Naive thymus-derived CD4-positive, alpha-beta T cell (primary cell): Measurements from ENCODE around the gene MRPL24. TPM values are rescaled to one million over a fixed set of nuclear protein-coding genes. Genes with fewer than 3 reads are reported as not detected.

Experiments used
- ATAC-seq: fragments of 150-1000 bp; cut with Tn5 transposase; 2 replicates; pipeline ENCODE4 v1.10.0; 2021; ENCODE audit warnings: mild to moderate bottlenecking, moderate library complexity
- CTCF ChIA-PET: fragments of 350-600 bp; sonication (Branson Sonifier 250); formaldehyde crosslinking; loops from one replicate; lab custom pipeline; 2021; ENCODE audit warnings: antibody characterized with exemption; lab: Charles Lee
- POLR2A ChIA-PET: fragments of 350-600 bp; sonication (Branson Sonifier 250); formaldehyde crosslinking; loops from one replicate; lab custom pipeline; 2021; ENCODE audit warnings: antibody characterized with exemption, inconsistent platforms; lab: Charles Lee
- DNase-seq, 9 donors: peaks; one replicate each; pipeline versions ENCODE4 v3.0.0 to v3.0.0-alpha.2; 2020 to 2022; ENCODE audit warnings: mixed read lengths in 1 of 9
- H3K27ac ChIP-seq: one replicate; pipeline ENCODE4 v1.7.0; 2013; ENCODE audit warnings: mild to moderate bottlenecking, low read depth, low read length, moderate library complexity
- H3K27me3 ChIP-seq, 2 donors: one replicate each; pipeline ENCODE4 v1.7.0; 2013; ENCODE audit warnings: low read length in 2 of 2, mild to moderate bottlenecking in 2 of 2, moderate library complexity in 2 of 2; ENCODE audit not compliant: control insufficient read depth in 2 of 2, insufficient read depth in 2 of 2
- H3K36me3 ChIP-seq, 3 experiments: 1 replicate in 2 of 3; 2 replicates in 1 of 3; pipeline ENCODE4 v1.7.0; 2013; ENCODE audit warnings: low read length in 3 of 3, mild to moderate bottlenecking in 3 of 3, moderate library complexity in 1 of 3; ENCODE audit not compliant: insufficient read depth in 3 of 3, control insufficient read depth in 2 of 3
- H3K4me1 ChIP-seq, 2 donors: one replicate each; pipeline ENCODE4 v1.7.0; 2013; ENCODE audit warnings: low read length in 2 of 2, mild to moderate bottlenecking in 2 of 2, moderate library complexity in 1 of 2; ENCODE audit not compliant: control insufficient read depth in 2 of 2, insufficient read depth in 2 of 2
- H3K4me3 ChIP-seq: 2 replicates; pipeline ENCODE4 v1.7.0; 2013; ENCODE audit warnings: mild to moderate bottlenecking, low read length
- H3K9me3 ChIP-seq, 3 experiments: 1 replicate in 2 of 3; 2 replicates in 1 of 3; pipeline ENCODE4 v1.7.0; 2013; ENCODE audit warnings: low read length in 3 of 3; ENCODE audit not compliant: control insufficient read depth in 2 of 3
- H3K27ac Mint-ChIP-seq, 9 donors: one replicate each; pipeline ENCODE4 v1.8.0; 2020 to 2022; ENCODE audit warnings: mixed read lengths in 9 of 9, mild to moderate bottlenecking in 8 of 9, moderate library complexity in 5 of 9, inconsistent platforms in 2 of 9
- H3K27me3 Mint-ChIP-seq, 5 donors: one replicate each; pipeline ENCODE4 v1.8.0; 2021 to 2022; ENCODE audit warnings: mixed read lengths in 5 of 5, mild to moderate bottlenecking in 1 of 5
- H3K36me3 Mint-ChIP-seq, 5 donors: one replicate each; pipeline ENCODE4 v1.8.0; 2020 to 2022; ENCODE audit warnings: mixed read lengths in 5 of 5, mild to moderate bottlenecking in 3 of 5, inconsistent platforms in 1 of 5
- H3K4me1 Mint-ChIP-seq, 7 donors: one replicate each; pipeline ENCODE4 v1.8.0; 2020 to 2022; ENCODE audit warnings: mixed read lengths in 7 of 7, mild to moderate bottlenecking in 3 of 7, inconsistent platforms in 1 of 7
- H3K4me3 Mint-ChIP-seq, 10 donors: one replicate each; pipeline ENCODE4 v1.8.0; 2020 to 2022; ENCODE audit warnings: mild to moderate bottlenecking in 10 of 10, mixed read lengths in 10 of 10, moderate library complexity in 6 of 10, inconsistent platforms in 2 of 10
- H3K9me3 Mint-ChIP-seq, 11 donors: one replicate each; pipeline ENCODE4 v1.8.0; 2020 to 2022; ENCODE audit warnings: mixed read lengths in 11 of 11, mild to moderate bottlenecking in 4 of 11, inconsistent platforms in 1 of 11, moderate library complexity in 1 of 11
- intact Hi-C, 2 donors: fragments of 100-400 bp; cut with micrococcal nuclease; formaldehyde crosslinking; loops; one replicate each; pipeline ENCODE4 v1.15.1; 2023
- polyA plus RNA-seq, 2 donors: library from polyadenylated mRNA; unstranded; fragments of 300-500 nt; fragmentation: Illumina TruSeq; gene quantifications; one replicate each; pipeline ENCODE4 v1.2.3, GENCODE V29; 2021
- total RNA-seq, 6 experiments: library from RNA in 5 of 6; stranded (reverse) in 5 of 6; gene quantifications; 1 replicate in 5 of 6; 2 replicates in 1 of 6; pipeline ENCODE4 v1.2.3 and lab custom pipeline; 2021 to 2026

Gene MRPL24
- total and polyA plus RNA-seq, 7 experiments from 2014 or later = 19.1 to 98.0 (median 49.2) TPM

DNA sequence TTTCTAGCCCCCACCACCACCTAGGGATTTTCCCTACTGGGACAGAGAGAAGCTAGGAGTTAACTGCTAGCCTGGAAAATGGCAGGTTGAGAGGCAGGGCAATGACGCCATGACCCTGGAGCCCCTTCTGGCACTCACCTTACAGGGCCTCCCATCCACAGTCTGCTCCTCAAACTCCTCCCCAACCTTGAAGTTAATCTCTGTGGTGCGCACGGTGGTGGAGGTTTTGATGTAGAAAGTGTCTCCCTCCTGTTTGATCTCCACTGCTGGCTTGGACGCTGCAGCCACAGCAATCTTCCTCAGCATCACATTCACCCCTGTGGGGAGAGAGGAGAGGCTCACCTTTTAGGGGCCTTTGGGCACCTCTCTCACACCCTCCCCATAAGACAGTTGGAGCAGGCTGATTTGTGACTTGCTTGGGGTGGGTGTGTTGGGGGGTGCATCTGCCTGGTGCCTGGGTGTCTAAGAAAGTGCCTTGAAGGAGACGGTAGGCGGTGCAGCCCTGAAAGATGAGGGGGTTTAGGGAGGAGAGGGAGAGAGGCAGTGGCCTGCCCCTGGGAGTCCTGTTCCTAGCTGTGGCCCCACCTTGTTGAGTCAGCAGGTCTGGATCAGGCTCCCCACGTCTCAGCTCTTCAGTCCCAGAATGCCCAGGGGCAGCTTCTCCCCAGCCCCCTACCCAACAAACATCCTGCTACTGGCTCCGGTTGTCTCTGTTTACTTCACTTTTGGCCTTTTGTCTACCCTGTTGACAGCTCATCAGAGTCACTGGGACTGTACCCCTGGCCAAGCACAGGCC, 40.0 kb downstream of the MRPL24 start:
- peaks cover 3 to 4% of the 10 kb centered on the region in 2 donors for H3K27me3 ChIP-seq
- H3K4me3 ChIP-seq = no peak overlapping the region
- no peak overlapping the region for H3K4me3 Mint-ChIP-seq
- no peaks in the 10 kb centered on the region for H3K36me3 ChIP-seq
- no peak for ATAC-seq
- peak overlapping the region in 1 of 9 donors; percentile 12 for H3K27ac Mint-ChIP-seq
- POLR2A ChIA-PET = interaction anchor here (0.7 kb wide), 1 partner anchor 604 kb away, joined by 3 read pairs; no protein-coding TSS in a partner anchor
- CTCF ChIA-PET = interaction anchor here (1.5 to 11.9 kb wide), 2 partner anchors 12 to 28 kb away, joined by 4 to 93 read pairs; partner anchors contain the start of gene ISG20L2
- no peak overlapping the region for H3K27ac ChIP-seq
- peaks cover 2 to 18% (median 13%) of the 10 kb centered on the region in 7 donors for H3K4me1 Mint-ChIP-seq
- peaks cover 14 to 17% of the 10 kb centered on the region in 2 donors for H3K4me1 ChIP-seq
- peaks cover 18 to 45% (median 37%) of the 10 kb centered on the region in 5 donors for H3K27me3 Mint-ChIP-seq
- no peaks in the 10 kb centered on the region for H3K9me3 Mint-ChIP-seq
- intact Hi-C loops = no loop called here
- H3K9me3 ChIP-seq = no peaks in the 10 kb centered on the region
- peaks cover 0 to 7% (median 0%) of the 10 kb centered on the region in 5 donors for H3K36me3 Mint-ChIP-seq
- no peak for DNase-seq

DNA sequence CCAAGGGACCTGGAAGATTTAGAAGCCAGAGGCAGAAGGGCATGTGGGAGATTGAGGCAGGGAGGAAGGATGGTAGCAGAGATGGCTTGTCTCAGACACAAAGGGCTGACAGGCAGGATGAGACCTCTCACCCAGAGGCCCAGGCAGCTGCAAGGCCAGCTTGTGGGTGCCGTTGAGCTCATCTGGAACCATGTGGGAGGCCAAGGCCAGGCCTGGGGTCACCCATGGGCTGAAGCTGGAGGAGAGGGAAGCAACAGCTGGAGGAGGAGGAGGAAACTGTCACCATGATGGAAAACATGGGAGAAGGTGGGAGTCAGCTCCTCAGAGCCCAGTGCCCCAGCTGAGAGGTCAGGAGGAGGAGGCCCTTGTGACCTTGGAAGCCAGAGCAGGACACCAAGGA, 41.9 kb downstream of the MRPL24 start:
- H3K27ac ChIP-seq = no peak overlapping the region
- Mint-ChIP-seq H3K27ac (peak overlapping the region in 2 of 9 donors; percentile 45 to 72), H3K9me3 (no peaks in the 10 kb centered on the region), H3K4me3 (no peak overlapping the region), H3K4me1 (peaks cover 0 to 3% (median 2%) of the 10 kb centered on the region in 7 donors), H3K27me3 (peaks cover 17 to 47% (median 31%) of the 10 kb centered on the region in 5 donors), H3K36me3 (peaks cover 0 to 7% (median 0%) of the 10 kb centered on the region in 5 donors)
- H3K4me1 ChIP-seq = no peaks in the 10 kb centered on the region
- CTCF ChIA-PET = interaction anchor here (11.9 kb wide), 1 partner anchor 10 kb away, joined by 93 read pairs; no protein-coding TSS in a partner anchor
- H3K27me3 ChIP-seq = peaks cover 0 to 3% of the 10 kb centered on the region in 2 donors
- DNase-seq (no peak), ATAC-seq (no peak)
- H3K36me3 ChIP-seq = no peaks in the 10 kb centered on the region
- intact Hi-C loops = no loop called here
- no peak overlapping the region for H3K4me3 ChIP-seq
- POLR2A ChIA-PET = no interaction called here
- H3K9me3 ChIP-seq = no peaks in the 10 kb centered on the region

DNA sequence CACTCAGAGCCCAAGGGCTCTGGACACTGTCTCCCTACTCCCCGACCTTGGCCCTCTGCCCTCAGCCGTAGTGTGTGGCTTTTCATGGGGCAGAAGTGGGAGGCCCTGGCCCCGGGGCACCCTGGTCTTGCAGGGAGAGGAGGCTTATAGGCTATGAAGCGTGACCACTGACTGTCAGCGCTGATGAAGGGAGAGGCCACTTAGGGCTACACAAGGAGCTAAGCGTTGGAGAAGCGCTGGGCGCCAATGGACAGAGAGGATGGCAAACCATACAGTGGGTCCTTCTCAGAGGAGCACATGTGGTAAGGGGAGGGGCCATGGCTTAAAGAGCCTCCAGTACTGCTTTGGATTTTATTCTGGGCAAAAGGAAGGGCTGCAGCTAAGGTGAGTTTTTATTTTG, 43.4 kb downstream of the MRPL24 start:
- no peak overlapping the region for H3K27ac Mint-ChIP-seq

DNA sequence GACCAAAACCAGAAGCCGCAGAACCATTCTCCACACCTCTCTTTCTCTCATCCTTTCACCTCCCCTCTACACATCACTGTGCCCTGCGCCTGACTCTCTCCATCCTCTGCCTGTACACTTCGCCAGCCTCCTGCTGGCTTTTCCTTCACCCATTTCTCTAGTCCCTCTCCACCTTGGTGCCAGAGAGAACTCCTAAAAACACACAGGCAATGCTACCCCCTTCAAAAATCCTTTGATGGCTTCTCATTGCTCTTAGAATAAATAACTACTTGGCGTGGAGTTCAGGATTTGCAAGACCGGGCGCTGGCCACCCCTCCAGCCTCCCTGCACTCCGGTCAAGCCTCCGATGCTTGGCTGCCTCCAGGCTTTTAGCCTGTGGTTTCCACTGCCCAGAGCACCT, 44.1 kb downstream of the MRPL24 start:
- peaks cover 36 to 58% (median 42%) of the 10 kb centered on the region in 5 donors for H3K27me3 Mint-ChIP-seq
- Histone ChIP-seq H3K27me3 (peaks cover 0 to 3% of the 10 kb centered on the region in 2 donors), H3K4me3 (no peak overlapping the region), H3K36me3 (no peaks in the 10 kb centered on the region), H3K4me1 (peaks cover 0 to 10% of the 10 kb centered on the region in 2 donors), H3K27ac (no peak overlapping the region), H3K9me3 (no peaks in the 10 kb centered on the region)
- H3K4me1 Mint-ChIP-seq = peaks cover 12 to 19% (median 18%) of the 10 kb centered on the region in 7 donors
- H3K36me3 Mint-ChIP-seq = peaks cover 0 to 7% (median 0%) of the 10 kb centered on the region in 5 donors
- H3K9me3 Mint-ChIP-seq = no peaks in the 10 kb centered on the region
- peak overlapping the region in 2 of 9 donors; percentile 37 to 82 for H3K27ac Mint-ChIP-seq
- no peak for ATAC-seq
- intact Hi-C loops = no loop called here
- CTCF ChIA-PET = interaction anchor here (0.7 to 1.0 kb wide), 2 partner anchors 21 to 30 kb away, joined by 3 to 4 read pairs; no protein-coding TSS in a partner anchor
- no peak for DNase-seq
- POLR2A ChIA-PET = no interaction called here
- no peak overlapping the region for H3K4me3 Mint-ChIP-seq

More for the DNA sequence above, 43.4 kb downstream of the MRPL24 start:
- H3K4me3 ChIP-seq = no peak overlapping the region
- Mint-ChIP-seq H3K9me3 (no peaks in the 10 kb centered on the region), H3K36me3 (peaks cover 0 to 7% (median 0%) of the 10 kb centered on the region in 5 donors), H3K4me1 (peaks cover 5 to 12% (median 11%) of the 10 kb centered on the region in 7 donors), H3K4me3 (no peak overlapping the region), H3K27me3 (peaks cover 29 to 50% (median 35%) of the 10 kb centered on the region in 5 donors)
- POLR2A ChIA-PET = no interaction called here
- DNase-seq (no peak), ATAC-seq (no peak)
- CTCF ChIA-PET = interaction anchor here (0.7 to 11.9 kb wide), 3 partner anchors 8 to 29 kb away, joined by 3 to 93 read pairs (median 4); no protein-coding TSS in a partner anchor
- H3K27ac ChIP-seq = no peak overlapping the region
- H3K4me1 ChIP-seq = peaks cover 0 to 9% of the 10 kb centered on the region in 2 donors
- H3K9me3 ChIP-seq = no peaks in the 10 kb centered on the region
- intact Hi-C loops = no loop called here
- H3K27me3 ChIP-seq = no peaks in the 10 kb centered on the region
- H3K36me3 ChIP-seq = no peaks in the 10 kb centered on the region

DNA sequence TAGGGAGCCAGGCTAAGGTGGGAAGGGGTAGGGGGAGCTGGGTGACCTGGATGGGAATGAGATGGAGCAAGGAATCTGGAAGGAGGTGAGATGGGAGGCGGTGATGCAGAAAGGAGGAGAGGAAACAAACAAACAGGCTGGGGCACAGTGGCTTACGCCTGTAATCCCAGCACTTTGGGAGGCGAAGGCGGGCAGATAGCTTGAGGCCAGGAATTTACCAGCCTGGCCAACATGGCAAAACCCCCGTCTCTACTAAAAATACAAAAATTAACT, 46.3 kb downstream of the MRPL24 start:
- ChIA-PET CTCF (interaction anchor here (1.5 kb wide), 1 partner anchor 12 kb away, joined by 7 read pairs; no protein-coding TSS in a partner anchor), POLR2A (no interaction called here)
- Histone ChIP-seq H3K36me3 (no peaks in the 10 kb centered on the region), H3K4me1 (peaks cover 0 to 10% of the 10 kb centered on the region in 2 donors), H3K27ac (no peak overlapping the region), H3K27me3 (peaks cover 0 to 5% of the 10 kb centered on the region in 2 donors), H3K4me3 (no peak overlapping the region), H3K9me3 (no peaks in the 10 kb centered on the region)
- Mint-ChIP-seq H3K27me3 (peaks cover 47 to 62% (median 61%) of the 10 kb centered on the region in 5 donors), H3K36me3 (peaks cover 0 to 7% (median 0%) of the 10 kb centered on the region in 5 donors), H3K4me1 (peaks cover 15 to 22% (median 21%) of the 10 kb centered on the region in 7 donors), H3K9me3 (no peaks in the 10 kb centered on the region), H3K27ac (no peak overlapping the region), H3K4me3 (no peak overlapping the region)
- intact Hi-C loops = no loop called here
- DNase-seq (no peak), ATAC-seq (no peak)

DNA sequence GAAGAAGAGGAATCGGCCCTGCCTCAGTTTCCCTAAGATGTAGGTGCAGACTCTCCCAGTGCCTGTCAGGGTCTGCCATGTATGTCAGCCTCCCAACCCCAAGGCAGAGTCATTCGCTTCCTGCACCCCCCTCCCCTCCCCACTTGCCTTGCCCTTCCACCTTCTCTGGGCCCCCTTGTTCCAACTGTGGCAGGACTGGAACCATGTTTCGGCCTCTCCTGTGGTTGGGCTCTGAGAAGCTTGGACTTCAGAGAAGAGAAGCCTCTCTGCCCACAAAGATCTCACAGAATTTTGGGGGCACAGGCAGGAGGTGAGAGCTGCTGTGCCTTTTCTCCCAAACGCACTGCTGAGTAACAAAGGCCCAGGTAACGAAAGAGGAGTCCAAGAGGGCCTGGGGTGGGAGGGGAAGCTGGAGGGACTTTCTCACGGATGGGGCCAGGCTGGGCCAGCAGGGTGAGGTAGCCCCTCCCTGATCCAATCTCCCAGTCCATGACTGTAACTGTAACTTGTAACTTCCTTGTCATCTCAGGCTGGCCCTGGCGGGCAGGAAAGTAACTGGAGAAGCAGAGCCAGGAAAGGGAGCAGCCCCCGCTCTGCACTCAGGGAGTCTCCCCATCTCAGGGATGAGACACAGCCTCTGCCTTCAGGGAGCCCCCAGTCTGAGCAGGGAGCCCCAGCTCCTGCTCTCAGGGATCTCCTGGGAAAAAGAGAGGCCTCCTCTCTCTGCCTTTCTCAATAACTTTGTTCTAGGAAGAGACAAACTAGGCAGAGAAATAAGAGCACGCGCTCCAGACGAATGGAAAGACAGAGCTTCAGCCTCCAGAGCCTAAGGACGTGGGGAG, 46.8 kb downstream of the MRPL24 start:
- Mint-ChIP-seq H3K27me3 (peaks cover 49 to 66% (median 64%) of the 10 kb centered on the region in 5 donors), H3K4me3 (peak overlapping the region in 1 of 10 donors; percentile 62), H3K36me3 (peaks cover 0 to 7% (median 0%) of the 10 kb centered on the region in 5 donors), H3K4me1 (peaks cover 18 to 27% (median 25%) of the 10 kb centered on the region in 7 donors), H3K9me3 (no peaks in the 10 kb centered on the region), H3K27ac (no peak overlapping the region)
- no peak overlapping the region for H3K27ac ChIP-seq
- no peak for DNase-seq
- ChIA-PET CTCF (interaction anchor here (1.5 to 1.7 kb wide), 2 partner anchors 13 to 32 kb away, joined by 7 read pairs; no protein-coding TSS in a partner anchor), POLR2A (interaction anchor here (1.4 kb wide), 1 partner anchor 9 kb away, joined by 3 read pairs; no protein-coding TSS in a partner anchor)
- peaks cover 0 to 5% of the 10 kb centered on the region in 2 donors for H3K27me3 ChIP-seq
- no peak for ATAC-seq
- no peak overlapping the region for H3K4me3 ChIP-seq
- intact Hi-C loops = no loop called here
- peaks cover 4 to 13% of the 10 kb centered on the region in 2 donors for H3K4me1 ChIP-seq
- H3K9me3 ChIP-seq = no peaks in the 10 kb centered on the region
- H3K36me3 ChIP-seq = no peaks in the 10 kb centered on the region
